Neuronal stem cell (in vitro differentiated cells): ENCODE measurements around the gene IL6ST.
"Not testable (repeated sequence)": the region's sequence is repeated elsewhere in the genome, so short reads cannot be mapped to it uniquely, and the experiment has no call there.

ENCODE experiments used
- DNase-seq: peaks from one replicate; pipeline ENCODE4 v3.0.0-alpha.2; 2013; ENCODE audit warnings: low spot score
- H2AFZ ChIP-seq: one replicate; pipeline ENCODE4 v1.6.1; 2013; ENCODE audit warnings: mild to moderate bottlenecking, low read length, inconsistent platforms
- H2AK5ac ChIP-seq: 2 replicates; pipeline ENCODE4 v1.6.1; 2013; ENCODE audit warnings: low read depth, mild to moderate bottlenecking, inconsistent platforms, low read length, moderate library complexity, mixed read lengths
- H2BK120ac ChIP-seq: 2 replicates; pipeline ENCODE4 v1.6.1; 2013; ENCODE audit warnings: low read depth, mild to moderate bottlenecking, inconsistent platforms, low read length, moderate library complexity, mixed read lengths
- H2BK12ac ChIP-seq: one replicate; pipeline ENCODE4 v1.6.1; 2013; ENCODE audit warnings: low read length, inconsistent platforms
- H2BK15ac ChIP-seq: 2 replicates; pipeline ENCODE4 v1.6.1; 2013; ENCODE audit warnings: mild to moderate bottlenecking, low read length, inconsistent platforms, mixed read lengths
- H2BK5ac ChIP-seq: one replicate; pipeline ENCODE4 v1.6.1; 2013; ENCODE audit warnings: inconsistent platforms, mild to moderate bottlenecking, low read length, moderate library complexity
- H3K14ac ChIP-seq: one replicate; pipeline ENCODE4 v1.6.1; 2013; ENCODE audit warnings: low read length, inconsistent platforms
- H3K18ac ChIP-seq: 2 replicates; pipeline ENCODE4 v1.6.1; 2013; ENCODE audit warnings: low read length, inconsistent platforms
- H3K23ac ChIP-seq: 2 replicates; pipeline ENCODE4 v1.6.1; 2013; ENCODE audit warnings: low read depth, mild to moderate bottlenecking, mixed read lengths, low read length, inconsistent platforms; ENCODE audit not compliant: poor library complexity
- H3K27ac ChIP-seq: replicated peaks from 3 replicates; pipeline ENCODE4 v1.5.1; 2013; ENCODE audit warnings: low read length, inconsistent platforms
- H3K27me3 ChIP-seq, 3 experiments: 2 replicates each; pipeline ENCODE4 v1.6.1; 2013; ENCODE audit warnings: low read length in 3 of 3, mild to moderate bottlenecking in 2 of 3, inconsistent platforms in 1 of 3, low read depth in 1 of 3, mixed read lengths in 1 of 3, moderate library complexity in 1 of 3; ENCODE audit not compliant: control insufficient read depth in 3 of 3, insufficient read depth in 3 of 3
- H3K36me3 ChIP-seq, 2 donors: replicated peaks in 1 of 2; 2 replicates each; pipeline ENCODE4 v1.6.1; 2013; ENCODE audit warnings: low read length in 2 of 2; ENCODE audit not compliant: control insufficient read depth in 2 of 2, insufficient read depth in 2 of 2
- H3K4ac ChIP-seq: 2 replicates; pipeline ENCODE4 v1.6.1; 2013; ENCODE audit warnings: inconsistent platforms, mild to moderate bottlenecking, low read length, moderate library complexity
- H3K4me1 ChIP-seq, 2 donors: 1 replicate in 1 of 2; 2 replicates in 1 of 2; pipeline ENCODE4 v1.6.1; 2013; ENCODE audit warnings: low read length in 2 of 2, low read depth in 1 of 2; ENCODE audit not compliant: control insufficient read depth in 2 of 2, insufficient read depth in 1 of 2
- H3K4me2 ChIP-seq: one replicate; pipeline ENCODE4 v1.6.1; 2013; ENCODE audit warnings: mild to moderate bottlenecking, low read length, inconsistent platforms; ENCODE audit not compliant: insufficient read depth, poor library complexity, severe bottlenecking
- H3K4me3 ChIP-seq, 2 donors: 2 replicates each; pipeline ENCODE4 v1.5.1; 2013; ENCODE audit warnings: low read length in 2 of 2, mild to moderate bottlenecking in 2 of 2, inconsistent platforms in 1 of 2, moderate library complexity in 1 of 2
- H3K79me1 ChIP-seq: one replicate; pipeline ENCODE4 v1.6.1; 2013; ENCODE audit warnings: low read depth, mild to moderate bottlenecking, inconsistent platforms, low read length, moderate library complexity
- H3K9ac ChIP-seq: one replicate; pipeline ENCODE4 v1.6.1; 2013; ENCODE audit warnings: mild to moderate bottlenecking, low read depth, low read length, inconsistent platforms; ENCODE audit not compliant: poor library complexity
- H3K9me3 ChIP-seq, 2 donors: replicated peaks in 1 of 2; 2 replicates each; pipeline versions ENCODE3 to v1.6.1; 2013; ENCODE audit warnings: low read length in 2 of 2, mild to moderate bottlenecking in 2 of 2, inconsistent platforms in 1 of 2, low read depth in 1 of 2, mixed read lengths in 1 of 2, moderate library complexity in 1 of 2; ENCODE audit not compliant: control insufficient read depth in 2 of 2, insufficient read depth in 1 of 2
- H4K8ac ChIP-seq: one replicate; pipeline ENCODE4 v1.6.1; 2013; ENCODE audit warnings: low read depth, mild to moderate bottlenecking, inconsistent platforms, low read length, moderate library complexity
- H4K91ac ChIP-seq: one replicate; pipeline ENCODE4 v1.6.1; 2013; ENCODE audit warnings: low read length, low read depth, mild to moderate bottlenecking, inconsistent platforms; ENCODE audit not compliant: poor library complexity
- WGBS, 2 donors: extraction: QIAGEN DNeasy Blood & Tissue Kit; methylation state at CpG; one replicate each; pipeline ENCODE4 v1.1.7; 2013; ENCODE audit warnings: missing lambda C conversion rate in 2 of 2, mixed read lengths in 1 of 2; ENCODE audit not compliant: insufficient read length in 2 of 2, insufficient replicate concordance in 1 of 2; ENCODE audit errors: extremely low coverage in 2 of 2; 5-methylcytosine and 5-hydroxymethylcytosine counted together

IL6ST gene

DNA sequence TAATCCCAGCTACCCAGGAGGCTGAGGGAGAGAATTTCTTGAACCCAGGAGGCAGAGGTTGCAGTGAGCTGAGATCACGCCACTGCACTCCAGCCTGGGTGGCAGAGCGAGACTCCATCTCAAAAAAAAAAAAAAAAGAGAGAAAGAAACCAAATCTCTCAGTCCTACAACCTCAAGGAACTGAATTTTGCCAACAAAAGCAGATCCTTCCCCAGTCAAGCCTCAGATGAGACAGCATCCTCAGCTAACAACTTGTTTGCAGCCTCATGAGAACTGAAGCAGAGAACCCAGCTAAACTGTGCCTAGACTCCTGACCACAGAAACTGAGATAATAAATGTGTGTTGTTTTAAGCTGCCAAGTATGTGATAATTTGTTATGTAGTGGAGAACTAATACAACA, 7.5 kb upstream of the IL6ST start:
- no peak overlapping the region for H3K4me2 ChIP-seq
- no peak overlapping the region for H2BK15ac ChIP-seq
- whole genome bisulfite sequencing, 2 donors, result no CpG with 5 or more reads among the region's 2 CpGs
- no peak overlapping the region for H3K4ac ChIP-seq
- no peak overlapping the region for H3K27ac ChIP-seq
- H3K4me1 ChIP-seq, result no peaks in the 10 kb centered on the region
- no peaks in the 10 kb centered on the region for H3K36me3 ChIP-seq
- no peak overlapping the region for H4K8ac ChIP-seq
- no peak overlapping the region for H2BK12ac ChIP-seq
- no peak overlapping the region for H3K9ac ChIP-seq
- H3K18ac ChIP-seq, result no peak overlapping the region
- H2BK120ac ChIP-seq, result no peak overlapping the region
- H3K4me3 ChIP-seq, result no peak overlapping the region
- H3K23ac ChIP-seq, result no peak overlapping the region
- H2BK5ac ChIP-seq, result no peak overlapping the region
- H3K79me1 ChIP-seq, result no peaks in the 10 kb centered on the region
- no peaks in the 10 kb centered on the region for H3K27me3 ChIP-seq
- no peak overlapping the region for H4K91ac ChIP-seq
- no peaks in the 10 kb centered on the region for H3K9me3 ChIP-seq
- no peak overlapping the region for H3K14ac ChIP-seq
- no peak overlapping the region for H2AFZ ChIP-seq
- no peak overlapping the region for H2AK5ac ChIP-seq
- DNase-seq, result no peak

DNA sequence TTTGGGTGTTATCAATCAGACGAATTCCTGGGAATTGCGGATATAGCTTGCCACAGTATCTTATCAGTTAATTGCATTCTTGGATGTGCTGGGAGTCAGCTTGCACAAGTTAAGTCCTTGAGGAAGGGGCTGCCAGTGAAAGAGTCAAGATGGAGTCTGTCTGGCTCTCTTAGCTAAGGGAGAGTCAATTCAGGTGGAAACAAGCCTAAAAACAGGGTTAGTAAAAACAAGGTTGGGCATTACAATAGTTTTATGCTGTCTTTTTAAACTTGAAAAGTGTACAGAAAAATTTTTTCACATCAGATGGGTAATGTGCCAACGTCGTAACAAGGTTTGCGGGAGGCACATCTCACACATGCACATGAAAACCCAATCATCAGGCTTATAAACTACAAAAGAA, 5.5 kb upstream of the IL6ST start:
- not testable (repeated sequence) for H2BK12ac ChIP-seq, H3K36me3 ChIP-seq, H2BK5ac ChIP-seq, H2BK120ac ChIP-seq, H3K23ac ChIP-seq, H2AFZ ChIP-seq, H4K8ac ChIP-seq, H3K9ac ChIP-seq, H3K14ac ChIP-seq, H3K18ac ChIP-seq, H3K4me3 ChIP-seq, H2BK15ac ChIP-seq, H3K9me3 ChIP-seq, H3K27me3 ChIP-seq, H3K79me1 ChIP-seq, H3K4me2 ChIP-seq, H3K4ac ChIP-seq, H3K27ac ChIP-seq, H3K4me1 ChIP-seq, H4K91ac ChIP-seq, DNase-seq, H2AK5ac ChIP-seq
- WGBS, 2 donors, result no CpG with 5 or more reads among the region's 5 CpGs

DNA sequence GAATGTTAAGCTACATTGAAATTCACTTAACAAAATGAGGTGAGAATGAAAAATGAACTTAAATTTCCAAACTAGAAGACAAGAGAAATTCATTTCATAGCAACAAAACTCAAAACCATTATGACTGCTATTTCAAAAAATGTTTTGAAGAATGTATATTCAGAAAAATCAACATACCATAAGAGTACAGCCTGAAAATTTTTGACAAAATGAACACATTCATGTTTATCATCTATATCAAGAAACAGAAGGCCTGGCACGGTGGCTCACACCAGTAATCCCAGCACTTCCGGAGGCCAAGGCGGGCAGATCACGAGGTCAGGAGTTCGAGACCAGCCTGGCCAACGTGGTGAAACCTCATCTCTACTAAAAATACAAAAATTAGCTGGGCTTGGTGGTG, 4.2 kb upstream of the IL6ST start:
- Histone ChIP-seq H4K91ac (no peak overlapping the region), H2BK12ac (no peak overlapping the region), H3K18ac (no peak overlapping the region), H3K36me3 (no peaks in the 10 kb centered on the region), H3K4me3 (no peak overlapping the region), H3K4me2 (no peak overlapping the region), H3K79me1 (no peaks in the 10 kb centered on the region), H3K9me3 (no peaks in the 10 kb centered on the region), H4K8ac (no peak overlapping the region), H2AK5ac (no peak overlapping the region), H3K9ac (no peak overlapping the region), H2BK120ac (no peak overlapping the region), H3K4me1 (no peaks in the 10 kb centered on the region), H2BK5ac (no peak overlapping the region), H3K27ac (no peak overlapping the region), H3K14ac (no peak overlapping the region), H3K23ac (no peak overlapping the region), H2BK15ac (no peak overlapping the region), H3K4ac (no peak overlapping the region), H2AFZ (no peak overlapping the region), H3K27me3 (no peaks in the 10 kb centered on the region)
- no CpG with 5 or more reads among the region's 6 CpGs for WGBS, 2 donors
- DNase-seq, result no peak

DNA sequence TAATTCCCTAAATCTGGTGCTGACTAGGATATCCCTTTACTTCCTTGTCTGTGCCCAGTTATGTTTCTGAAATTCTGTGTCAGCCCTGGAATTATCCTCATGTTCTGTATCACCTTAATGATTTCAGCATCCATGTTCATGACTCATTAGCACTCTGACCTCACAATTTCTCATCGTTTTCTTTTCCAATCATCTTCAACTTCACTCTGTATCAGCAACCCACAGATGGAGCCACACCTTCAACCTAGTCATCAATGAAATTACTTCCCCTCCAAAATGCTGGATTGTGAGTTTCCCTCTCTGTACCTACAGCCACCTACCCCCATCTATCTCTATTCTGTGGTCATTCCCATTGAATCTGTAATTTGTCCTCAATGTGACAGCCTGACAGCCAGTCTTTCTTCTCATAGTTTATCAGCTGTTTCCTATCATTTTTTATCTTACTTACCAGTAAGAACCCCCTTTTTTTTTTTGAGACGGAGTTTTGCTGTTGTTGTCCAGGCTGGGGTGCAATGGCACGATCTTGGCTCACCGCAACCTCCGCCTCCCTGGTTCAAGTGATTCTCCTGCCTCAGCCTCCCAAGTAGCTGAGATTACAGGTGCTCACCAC, 3.1 kb upstream of the IL6ST start:
- H3K14ac ChIP-seq, result no peak overlapping the region
- H2BK15ac ChIP-seq, result no peak overlapping the region
- no peak overlapping the region for H3K27ac ChIP-seq
- H3K9ac ChIP-seq, result no peak overlapping the region
- no peak overlapping the region for H3K4me3 ChIP-seq
- no peaks in the 10 kb centered on the region for H3K27me3 ChIP-seq
- no peak overlapping the region for H3K4me2 ChIP-seq
- H4K91ac ChIP-seq, result no peak overlapping the region
- no peak overlapping the region for H2BK5ac ChIP-seq
- H3K79me1 ChIP-seq, result no peaks in the 10 kb centered on the region
- no peak for DNase-seq
- H3K4ac ChIP-seq, result no peak overlapping the region
- no peak overlapping the region for H2BK12ac ChIP-seq
- H3K23ac ChIP-seq, result no peak overlapping the region
- H3K18ac ChIP-seq, result no peak overlapping the region
- H3K9me3 ChIP-seq, result no peaks in the 10 kb centered on the region
- H2AK5ac ChIP-seq, result no peak overlapping the region
- no peaks in the 10 kb centered on the region for H3K36me3 ChIP-seq
- no peak overlapping the region for H2BK120ac ChIP-seq
- H2AFZ ChIP-seq, result no peak overlapping the region
- no CpG with 5 or more reads among the region's 5 CpGs for WGBS, 2 donors
- H3K4me1 ChIP-seq, result peaks cover 0 to 4% of the 10 kb centered on the region in 2 donors
- H4K8ac ChIP-seq, result no peak overlapping the region
